Nephron (organoid): Measurements from ENCODE around the gene FGD2.

Experiments
- H3K27ac Mint-ChIP-seq, 3 experiments: 2 replicates each; pipeline ENCODE4 v1.8.0; 2020; ENCODE audit warnings: mixed read lengths in 3 of 3, mild to moderate bottlenecking in 2 of 3, moderate library complexity in 1 of 3
- H3K27me3 Mint-ChIP-seq: 2 replicates; pipeline ENCODE4 v1.8.0; 2021; ENCODE audit warnings: low read depth, mild to moderate bottlenecking, moderate library complexity, mixed read lengths
- H3K36me3 Mint-ChIP-seq: 2 replicates; pipeline ENCODE4 v1.8.0; 2020; ENCODE audit warnings: low read depth, mixed read lengths
- H3K4me1 Mint-ChIP-seq: 2 replicates; pipeline ENCODE4 v1.8.0; 2020; ENCODE audit warnings: mixed read lengths
- H3K4me3 Mint-ChIP-seq, 3 experiments: 2 replicates each; pipeline ENCODE4 v1.8.0; 2020; ENCODE audit warnings: mild to moderate bottlenecking in 3 of 3, mixed read lengths in 3 of 3, moderate library complexity in 2 of 3
- H3K9me3 Mint-ChIP-seq: 2 replicates; pipeline ENCODE4 v1.8.0; 2020; ENCODE audit warnings: mixed read lengths
- CTCF ChIP-seq, 3 experiments: fragments of 200-600 bp; sonication (generic); IDR thresholded peaks; one replicate each; pipeline ENCODE4 v1.5.0; 2021; ENCODE audit warnings: antibody characterized with exemption in 3 of 3; ENCODE audit not compliant: unreplicated experiment in 3 of 3

The FGD2 gene

GRCh38 chr6:36969988-36970891 lies 35.2 kb upstream of the FGD2 start:
- no peak for TF ChIP-seq CTCF (IDR thresholded peaks at IDR 0.05; ENCODE audit: unreplicated experiment in 3 of 3)
- Mint-ChIP-seq H3K4me1 (no peaks in the 10 kb centered on the region), H3K4me3 (no peak overlapping the region), H3K9me3 (no peaks in the 10 kb centered on the region), H3K36me3 (peaks cover 68% of the 10 kb centered on the region), H3K27ac (no peak overlapping the region), H3K27me3 (no peaks in the 10 kb centered on the region)

- no peak for TF ChIP-seq CTCF (IDR thresholded peaks at IDR 0.05; ENCODE audit: unreplicated experiment in 3 of 3)
- peaks cover 74% of the 10 kb centered on the region for H3K36me3 Mint-ChIP-seq
- peak overlapping the region in 1 of 3 experiments; percentile 10 for H3K27ac Mint-ChIP-seq
- no peaks in the 10 kb centered on the region for H3K27me3 Mint-ChIP-seq
- no peaks in the 10 kb centered on the region for H3K4me1 Mint-ChIP-seq
- H3K4me3 Mint-ChIP-seq = no peak overlapping the region
- H3K9me3 Mint-ChIP-seq = no peaks in the 10 kb centered on the region
Measured at GRCh38 chr6:36970892-36971842, 34.3 kb upstream of the FGD2 start.

GRCh38 chr6:36971921-36972673 lies 33.4 kb upstream of the FGD2 start:
- H3K9me3 Mint-ChIP-seq = no peaks in the 10 kb centered on the region
- no peak overlapping the region for H3K27ac Mint-ChIP-seq
- H3K27me3 Mint-ChIP-seq = no peaks in the 10 kb centered on the region
- no peak for TF ChIP-seq CTCF (IDR thresholded peaks at IDR 0.05; ENCODE audit: unreplicated experiment in 3 of 3)
- H3K4me1 Mint-ChIP-seq = no peaks in the 10 kb centered on the region
- H3K36me3 Mint-ChIP-seq = peaks cover 74% of the 10 kb centered on the region
- H3K4me3 Mint-ChIP-seq = no peak overlapping the region

GRCh38 chr6:36973190-36973589 lies 32.3 kb upstream of the FGD2 start:
- Mint-ChIP-seq H3K9me3 (no peaks in the 10 kb centered on the region), H3K36me3 (peaks cover 78% of the 10 kb centered on the region), H3K27ac (no peak overlapping the region), H3K4me3 (no peak overlapping the region), H3K27me3 (no peaks in the 10 kb centered on the region), H3K4me1 (no peaks in the 10 kb centered on the region)
- no peak for TF ChIP-seq CTCF (IDR thresholded peaks at IDR 0.05; ENCODE audit: unreplicated experiment in 3 of 3)

GRCh38 chr6:36973647-36974046 lies 31.8 kb upstream of the FGD2 start:
- no peaks in the 10 kb centered on the region for H3K4me1 Mint-ChIP-seq
- no peak overlapping the region for H3K27ac Mint-ChIP-seq
- H3K9me3 Mint-ChIP-seq = no peaks in the 10 kb centered on the region
- no peak for TF ChIP-seq CTCF (IDR thresholded peaks at IDR 0.05; ENCODE audit: unreplicated experiment in 3 of 3)
- H3K4me3 Mint-ChIP-seq = no peak overlapping the region
- H3K36me3 Mint-ChIP-seq = peaks cover 74% of the 10 kb centered on the region
- no peaks in the 10 kb centered on the region for H3K27me3 Mint-ChIP-seq
